ENCODE measurements around the gene STK32C. TPM values are rescaled to one million over a fixed set of nuclear protein-coding genes. Genes with fewer than 3 reads are reported as not detected.

Gene STK32C
- polyA plus RNA-seq, 2 of the 4 experiments (the other 2 are of a cell fraction): 29.9 to 43.6 TPM

DNA sequence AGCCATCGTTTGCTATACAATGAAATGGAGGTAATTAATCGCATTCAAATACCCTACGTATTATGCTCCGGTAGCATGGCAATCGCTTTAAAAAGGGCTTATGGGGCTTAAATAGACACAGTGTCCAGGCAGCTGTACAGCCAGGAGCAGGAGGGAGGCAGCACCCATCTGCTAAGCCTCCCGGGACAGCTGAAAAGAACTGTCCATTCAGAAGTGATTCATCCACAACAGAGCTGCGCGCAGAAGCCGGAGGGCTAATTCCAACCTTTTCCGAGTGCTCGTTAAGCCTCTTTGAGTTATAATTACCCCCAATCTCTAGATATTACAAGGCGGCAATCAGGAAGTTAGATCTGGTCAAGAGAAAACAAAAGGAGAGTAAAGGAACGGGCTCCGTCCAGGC lies 62.7 kb downstream of the STK32C start:
- Histone ChIP-seq H3K4me2 (no peak overlapping the region), H3K9me3 (no peaks in the 10 kb centered on the region), H3K4me3 (no peak overlapping the region), H3K4me1 (peaks cover 10% of the 10 kb centered on the region), H3K27ac (no peak overlapping the region)
- CTCF ChIA-PET: interaction anchor here (1.0 to 2.9 kb wide), 3 partner anchors 108 to 142 kb away, joined by 3 to 7 read pairs (median 3); no protein-coding TSS in a partner anchor
- POLR2A ChIA-PET: no interaction called here
- TF ChIP-seq RCOR1 (IDR thresholded peaks at IDR 0.05; ENCODE audit: low read depth, low read length) (no peak), HEYL (CRISPR knock-in tag; IDR thresholded peaks at IDR 0.05) (no peak), FOSB (CRISPR knock-in tag; IDR thresholded peaks at IDR 0.05) (no peak)
- TF ChIP-seq, protein P1, sequence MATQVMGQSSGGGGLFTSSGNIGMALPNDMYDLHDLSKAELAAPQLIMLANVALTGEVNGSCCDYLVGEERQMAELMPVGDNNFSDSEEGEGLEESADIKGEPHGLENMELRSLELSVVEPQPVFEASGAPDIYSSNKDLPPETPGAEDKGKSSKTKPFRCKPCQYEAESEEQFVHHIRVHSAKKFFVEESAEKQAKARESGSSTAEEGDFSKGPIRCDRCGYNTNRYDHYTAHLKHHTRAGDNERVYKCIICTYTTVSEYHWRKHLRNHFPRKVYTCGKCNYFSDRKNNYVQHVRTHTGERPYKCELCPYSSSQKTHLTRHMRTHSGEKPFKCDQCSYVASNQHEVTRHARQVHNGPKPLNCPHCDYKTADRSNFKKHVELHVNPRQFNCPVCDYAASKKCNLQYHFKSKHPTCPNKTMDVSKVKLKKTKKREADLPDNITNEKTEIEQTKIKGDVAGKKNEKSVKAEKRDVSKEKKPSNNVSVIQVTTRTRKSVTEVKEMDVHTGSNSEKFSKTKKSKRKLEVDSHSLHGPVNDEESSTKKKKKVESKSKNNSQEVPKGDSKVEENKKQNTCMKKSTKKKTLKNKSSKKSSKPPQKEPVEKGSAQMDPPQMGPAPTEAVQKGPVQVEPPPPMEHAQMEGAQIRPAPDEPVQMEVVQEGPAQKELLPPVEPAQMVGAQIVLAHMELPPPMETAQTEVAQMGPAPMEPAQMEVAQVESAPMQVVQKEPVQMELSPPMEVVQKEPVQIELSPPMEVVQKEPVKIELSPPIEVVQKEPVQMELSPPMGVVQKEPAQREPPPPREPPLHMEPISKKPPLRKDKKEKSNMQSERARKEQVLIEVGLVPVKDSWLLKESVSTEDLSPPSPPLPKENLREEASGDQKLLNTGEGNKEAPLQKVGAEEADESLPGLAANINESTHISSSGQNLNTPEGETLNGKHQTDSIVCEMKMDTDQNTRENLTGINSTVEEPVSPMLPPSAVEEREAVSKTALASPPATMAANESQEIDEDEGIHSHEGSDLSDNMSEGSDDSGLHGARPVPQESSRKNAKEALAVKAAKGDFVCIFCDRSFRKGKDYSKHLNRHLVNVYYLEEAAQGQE (IDR thresholded peaks at IDR 0.05): no peak
- no peak for FAIRE-seq
- 92% methylated on average over 14 of the region's 14 CpGs for WGBS (ENCODE audit: missing lambda C conversion rate)
- no peak for ATAC-seq
- DNase-seq (ENCODE audit: low read depth in 1 of 2, low spot score in 1 of 2): no peak

GRCh38 chr10:132243626-132244025 lies 64.1 kb downstream of the STK32C start:
- WGBS (ENCODE audit: missing lambda C conversion rate): 91% methylated on average over 11 of the region's 11 CpGs
- no peak overlapping the region for H3K4me2 ChIP-seq
- H3K4me3 ChIP-seq: no peak overlapping the region
- ATAC-seq: no peak
- H3K9me3 ChIP-seq: no peaks in the 10 kb centered on the region
- ChIA-PET POLR2A (no interaction called here), CTCF (interaction anchor here (1.1 to 2.9 kb wide), 3 partner anchors 10 to 117 kb away, joined by 3 to 7 read pairs (median 5); no protein-coding TSS in a partner anchor)
- no peak for FAIRE-seq
- no peak overlapping the region for H3K27ac ChIP-seq
- TF ChIP-seq, protein P2, sequence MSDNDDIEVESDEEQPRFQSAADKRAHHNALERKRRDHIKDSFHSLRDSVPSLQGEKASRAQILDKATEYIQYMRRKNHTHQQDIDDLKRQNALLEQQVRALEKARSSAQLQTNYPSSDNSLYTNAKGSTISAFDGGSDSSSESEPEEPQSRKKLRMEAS (IDR thresholded peaks at IDR 0.05): no peak
- TF ChIP-seq, protein P3, sequence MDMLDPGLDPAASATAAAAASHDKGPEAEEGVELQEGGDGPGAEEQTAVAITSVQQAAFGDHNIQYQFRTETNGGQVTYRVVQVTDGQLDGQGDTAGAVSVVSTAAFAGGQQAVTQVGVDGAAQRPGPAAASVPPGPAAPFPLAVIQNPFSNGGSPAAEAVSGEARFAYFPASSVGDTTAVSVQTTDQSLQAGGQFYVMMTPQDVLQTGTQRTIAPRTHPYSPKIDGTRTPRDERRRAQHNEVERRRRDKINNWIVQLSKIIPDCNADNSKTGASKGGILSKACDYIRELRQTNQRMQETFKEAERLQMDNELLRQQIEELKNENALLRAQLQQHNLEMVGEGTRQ (IDR thresholded peaks at IDR 0.05): no peak
- TF ChIP-seq HOXA7 (CRISPR knock-in tag; IDR thresholded peaks at IDR 0.05) (no peak), HDAC2 (IDR thresholded peaks at IDR 0.05) (no peak), EP300 (IDR thresholded peaks at IDR 0.05) (no peak), RAD21 (conservative IDR thresholded peaks at IDR 0.05 in 1 of 2, IDR thresholded peaks at IDR 0.05 in 1 of 2) (no peak)
- no peak for DNase-seq (ENCODE audit: low read depth in 1 of 2, low spot score in 1 of 2)
- peaks cover 6% of the 10 kb centered on the region for H3K4me1 ChIP-seq

DNA sequence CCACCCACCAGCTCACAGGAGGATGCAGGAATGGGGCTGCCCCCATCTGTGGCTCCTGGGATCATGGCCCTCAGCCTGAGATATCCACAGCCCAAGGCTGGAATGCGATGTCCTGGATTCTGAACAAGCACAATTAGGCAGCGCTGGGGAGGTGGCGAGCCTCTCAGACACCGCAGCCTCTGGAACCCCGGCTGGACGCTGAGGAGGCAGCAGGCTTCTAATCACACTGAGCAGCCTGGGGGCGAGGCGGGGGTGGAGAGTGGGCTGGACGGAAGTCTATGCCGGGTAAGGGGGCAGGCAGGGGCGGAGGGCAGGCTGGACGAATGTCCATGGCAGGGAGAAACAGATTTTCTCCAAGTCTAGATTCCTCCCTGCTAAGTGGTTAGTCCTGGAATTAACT lies 64.6 kb downstream of the STK32C start:
- ChIA-PET CTCF (interaction anchor here (1.3 to 2.9 kb wide), 2 partner anchors 9 to 117 kb away, joined by 3 to 7 read pairs; no protein-coding TSS in a partner anchor), POLR2A (interaction anchor here (1.0 kb wide), 1 partner anchor 65 kb away, joined by 4 read pairs; the partner anchor contains the start of gene STK32C)
- ATAC-seq (no peak), DNase-seq (ENCODE audit: low read depth in 1 of 2, low spot score in 1 of 2) (no peak), FAIRE-seq (no peak)
- TF ChIP-seq EP300 (IDR thresholded peaks at IDR 0.05) (no peak), KDM1A (IDR thresholded peaks at IDR 0.05; ENCODE audit: low read depth) (no peak), NPAS2 (CRISPR knock-in tag; IDR thresholded peaks at IDR 0.05; ENCODE audit: borderline replicate concordance) (no peak), CHD2 (IDR thresholded peaks at IDR 0.05; ENCODE audit: low read length, partially characterized antibody) (no peak), ZC3H11A (IDR thresholded peaks at IDR 0.05) (no peak), RARB (CRISPR knock-in tag; IDR thresholded peaks at IDR 0.05) (no peak)
- H3K4me3 ChIP-seq: no peak overlapping the region
- 80% methylated on average over 5 of the region's 12 CpGs for WGBS (ENCODE audit: missing lambda C conversion rate)
- H3K9me3 ChIP-seq: no peaks in the 10 kb centered on the region
- no peak overlapping the region for H3K27ac ChIP-seq
- H3K4me2 ChIP-seq: no peak overlapping the region
- peaks cover 1% of the 10 kb centered on the region; the same call in 2 of the 3 replicates for H3K4me1 ChIP-seq

Measured in A549 (cell line).